OCI-LY7 (cell line): Measurements from ENCODE around the gene WASHC4.

ENCODE experiments used
- CTCF ChIP-seq: fragments of 200-600 bp; sonication (generic); conservative IDR thresholded peaks from 2 replicates; pipeline ENCODE4 v1.5.1; 2014; ENCODE audit warnings: mild to moderate bottlenecking, antibody characterized with exemption, low read length, moderate library complexity, mixed read lengths
- EZH2phosphoT487 ChIP-seq: fragments of 200-600 bp; sonication (generic); IDR thresholded peaks from 2 replicates; pipeline ENCODE4 v1.6.1; 2018; ENCODE audit warnings: low read depth, borderline replicate concordance, mild to moderate bottlenecking, mixed run types, antibody characterized with exemption, low read length, moderate library complexity, mixed read lengths

GRCh38 chr12:105157606-105158005 lies 50.1 kb downstream of the WASHC4 start:
- TF ChIP-seq CTCF = no peak
- TF ChIP-seq EZH2phosphoT487 = no peak
